GM19035 (cell line): ENCODE measurements around the gene TIMM13.
A peak's percentile ranks its signal among the peaks of the same experiment; 100 is the strongest.
"Not testable (repeated sequence)": the region's sequence is repeated elsewhere in the genome, so short reads cannot be mapped to it uniquely, and the experiment has no call there.

Experiments used
- ATAC-seq: cut with Tn5 transposase; IDR thresholded peaks from one replicate; pipeline ENCODE4 v1.9.1; 2021; ENCODE audit not compliant: unreplicated experiment

TIMM13 gene

GRCh38 chr19:2416321-2417097, 10.9 kb downstream of the TIMM13 start:
- no peak for ATAC-seq

- no peak for ATAC-seq
Observed at GRCh38 chr19:2415973-2416319, 11.4 kb downstream of the TIMM13 start.

GRCh38 chr19:2415281-2415972, 12.0 kb downstream of the TIMM13 start:
- no peak for ATAC-seq

- no peak for ATAC-seq
Observed at GRCh38 chr19:2413629-2414028, 13.8 kb downstream of the TIMM13 start.

GRCh38 chr19:2413159-2413558, 14.2 kb downstream of the TIMM13 start:
- no peak for ATAC-seq

GRCh38 chr19:2412449-2412848, 14.9 kb downstream of the TIMM13 start:
- ATAC-seq, result no peak

- ATAC-seq, result no peak
Observed at GRCh38 chr19:2411709-2412108, 15.7 kb downstream of the TIMM13 start.

GRCh38 chr19:2410023-2410422, 17.4 kb downstream of the TIMM13 start:
- ATAC-seq, result no peak

GRCh38 chr19:2409352-2409912, 18.0 kb downstream of the TIMM13 start:
- no peak for ATAC-seq

GRCh38 chr19:2408247-2408646, 19.1 kb downstream of the TIMM13 start:
- no peak for ATAC-seq

- ATAC-seq, result no peak
Observed at GRCh38 chr19:2399582-2399981, 27.8 kb downstream of the TIMM13 start.

- ATAC-seq, result no peak
Observed at GRCh38 chr19:2398735-2399305, 28.6 kb downstream of the TIMM13 start.

GRCh38 chr19:2397173-2397572, 30.2 kb downstream of the TIMM13 start:
- ATAC-seq, result not testable (repeated sequence)

GRCh38 chr19:2395293-2395829, 32.0 kb downstream of the TIMM13 start:
- not testable (repeated sequence) for ATAC-seq

- ATAC-seq, result peak; percentile 47
Observed at GRCh38 chr19:2394442-2395292, 32.7 kb downstream of the TIMM13 start.

- no peak for ATAC-seq
Observed at GRCh38 chr19:2394054-2394441, 33.3 kb downstream of the TIMM13 start.

- ATAC-seq, result not testable (repeated sequence)
Observed at GRCh38 chr19:2392899-2393298, 34.5 kb downstream of the TIMM13 start.

GRCh38 chr19:2392366-2392765, 35.0 kb downstream of the TIMM13 start:
- no peak for ATAC-seq

GRCh38 chr19:2391118-2391725, 36.2 kb downstream of the TIMM13 start:
- no peak for ATAC-seq

GRCh38 chr19:2389594-2389993, 37.8 kb downstream of the TIMM13 start:
- no peak for ATAC-seq
